ENCODE measurements around the gene GMDS.

GMDS gene

DNA sequence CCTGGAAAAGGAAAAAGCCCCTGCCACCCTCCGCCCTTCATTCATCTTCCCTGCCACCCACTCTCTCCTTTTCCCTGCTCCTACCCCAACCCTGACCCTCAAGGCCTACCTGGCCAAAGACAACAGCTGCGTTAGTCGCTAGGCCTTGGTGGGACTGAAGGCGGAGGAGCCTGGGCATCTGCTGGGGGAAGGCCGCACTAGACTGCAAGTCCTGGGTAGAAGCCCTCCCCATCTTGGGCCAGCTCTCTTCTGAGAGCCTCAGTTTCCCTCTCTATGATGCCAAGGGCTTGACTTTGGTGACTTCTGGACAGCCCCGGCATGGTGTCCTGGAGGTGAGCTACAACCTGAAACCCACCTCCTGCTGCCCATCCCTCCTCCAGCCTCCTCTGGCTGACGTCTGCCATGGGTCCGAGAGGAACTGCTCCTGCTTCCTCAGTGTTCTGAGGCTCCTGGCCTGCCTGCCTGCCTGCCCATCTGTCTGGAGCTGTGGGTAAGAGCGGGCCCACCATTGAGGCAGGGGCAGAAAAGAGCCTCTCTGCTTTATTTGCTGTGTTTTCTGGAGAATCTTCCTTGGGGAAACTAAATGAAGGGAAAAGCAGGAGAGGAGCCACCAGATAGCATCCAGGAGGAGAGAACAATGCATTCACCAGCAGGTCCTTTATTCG is 643.2 kb downstream of the GMDS start:
- H3K4me2 ChIP-seq (ENCODE audit: low read depth, low read length): no peak overlapping the region
- no peak overlapping the region for H3K27ac ChIP-seq (ENCODE audit: low read length)
- H3K36me3 ChIP-seq (replicated peaks; ENCODE audit: insufficient read depth, low read length): no peaks in the 10 kb centered on the region
- DNase-seq: no peak
- no peaks in the 10 kb centered on the region for H3K79me2 ChIP-seq (ENCODE audit: low read length)
- no peaks in the 10 kb centered on the region for H3F3A ChIP-seq (ENCODE audit: insufficient read depth, low read length)
- TF ChIP-seq, protein P1, sequence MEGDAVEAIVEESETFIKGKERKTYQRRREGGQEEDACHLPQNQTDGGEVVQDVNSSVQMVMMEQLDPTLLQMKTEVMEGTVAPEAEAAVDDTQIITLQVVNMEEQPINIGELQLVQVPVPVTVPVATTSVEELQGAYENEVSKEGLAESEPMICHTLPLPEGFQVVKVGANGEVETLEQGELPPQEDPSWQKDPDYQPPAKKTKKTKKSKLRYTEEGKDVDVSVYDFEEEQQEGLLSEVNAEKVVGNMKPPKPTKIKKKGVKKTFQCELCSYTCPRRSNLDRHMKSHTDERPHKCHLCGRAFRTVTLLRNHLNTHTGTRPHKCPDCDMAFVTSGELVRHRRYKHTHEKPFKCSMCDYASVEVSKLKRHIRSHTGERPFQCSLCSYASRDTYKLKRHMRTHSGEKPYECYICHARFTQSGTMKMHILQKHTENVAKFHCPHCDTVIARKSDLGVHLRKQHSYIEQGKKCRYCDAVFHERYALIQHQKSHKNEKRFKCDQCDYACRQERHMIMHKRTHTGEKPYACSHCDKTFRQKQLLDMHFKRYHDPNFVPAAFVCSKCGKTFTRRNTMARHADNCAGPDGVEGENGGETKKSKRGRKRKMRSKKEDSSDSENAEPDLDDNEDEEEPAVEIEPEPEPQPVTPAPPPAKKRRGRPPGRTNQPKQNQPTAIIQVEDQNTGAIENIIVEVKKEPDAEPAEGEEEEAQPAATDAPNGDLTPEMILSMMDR (IDR thresholded peaks at IDR 0.05; ENCODE audit: low read length): no peak
- TF ChIP-seq EZH2phosphoT487 (IDR thresholded peaks at IDR 0.05; ENCODE audit: low read length) (no peak), EZH2 (optimal IDR thresholded peaks at IDR 0.05; ENCODE audit: low read depth, low read length) (no peak)
- H3K9ac ChIP-seq (ENCODE audit: low read length): no peak overlapping the region
- no peaks in the 10 kb centered on the region for H3K9me2 ChIP-seq (replicated peaks; ENCODE audit: insufficient read depth, low read length)
- H4K20me1 ChIP-seq (ENCODE audit: insufficient read depth, low read length): no peaks in the 10 kb centered on the region
- no peak overlapping the region for H3K4me3 ChIP-seq (ENCODE audit: low read length)
- H3K9me3 ChIP-seq (replicated peaks; ENCODE audit: insufficient read depth, low read length): no peaks in the 10 kb centered on the region
- no peak overlapping the region for H2AFZ ChIP-seq (ENCODE audit: low read length)
- H3K4me1 ChIP-seq (ENCODE audit: low read length): no peaks in the 10 kb centered on the region
- H3K27me3 ChIP-seq (replicated peaks; ENCODE audit: insufficient read depth, low read length): peaks cover 54% of the 10 kb centered on the region

DNA sequence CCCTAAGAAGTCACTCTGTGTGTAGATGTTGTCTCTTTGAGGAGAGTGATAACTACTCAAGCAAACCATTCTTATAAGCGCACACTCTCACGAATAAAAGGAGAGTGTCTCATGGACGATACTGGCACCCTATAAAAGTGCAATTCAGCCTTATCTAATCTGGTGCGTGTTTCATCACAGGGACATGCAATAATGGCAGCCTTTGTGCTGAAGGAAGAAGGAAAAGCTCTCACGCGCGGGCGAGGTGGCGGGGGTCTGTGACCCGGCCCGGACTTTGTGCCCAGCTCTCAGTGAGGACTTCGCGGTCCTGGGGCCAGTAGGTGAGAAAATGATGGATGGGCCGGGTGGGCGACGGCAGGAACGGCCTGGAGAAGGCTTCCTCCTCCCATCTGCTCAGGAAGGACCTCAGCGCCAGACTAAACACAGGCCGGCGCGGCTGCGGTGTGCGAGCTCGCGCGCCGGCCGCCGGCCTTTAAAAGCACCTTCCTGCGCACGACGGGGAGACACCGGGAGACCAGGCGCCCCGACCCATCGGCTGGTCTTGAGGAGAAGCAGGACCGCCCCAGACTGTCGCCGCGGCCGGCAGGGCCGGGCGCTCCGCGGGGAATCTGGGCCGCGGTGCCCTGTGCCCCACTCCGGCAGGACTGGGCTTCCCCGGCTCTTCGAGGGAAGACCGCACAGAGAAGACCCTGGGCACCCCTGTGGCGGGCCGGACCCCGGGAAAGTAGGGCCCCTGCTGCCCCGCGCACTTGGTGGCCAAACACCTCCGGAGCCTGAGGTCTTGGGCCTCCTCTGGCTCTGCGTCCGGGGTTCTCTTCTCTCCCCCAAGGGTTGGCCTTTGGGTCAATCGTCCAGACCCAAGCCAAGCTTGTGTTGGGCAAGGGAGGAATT is 644.0 kb downstream of the GMDS start:
- Histone ChIP-seq H3K27ac (ENCODE audit: low read length) (no peak overlapping the region), H3K9ac (ENCODE audit: low read length) (no peak overlapping the region), H3K9me2 (replicated peaks; ENCODE audit: insufficient read depth, low read length) (no peaks in the 10 kb centered on the region), H3K4me3 (ENCODE audit: low read length) (no peak overlapping the region), H3K4me1 (ENCODE audit: low read length) (no peaks in the 10 kb centered on the region), H4K20me1 (ENCODE audit: insufficient read depth, low read length) (no peaks in the 10 kb centered on the region), H3K4me2 (ENCODE audit: low read depth, low read length) (no peak overlapping the region), H3K27me3 (replicated peaks; ENCODE audit: insufficient read depth, low read length) (peaks cover 46% of the 10 kb centered on the region), H3K9me3 (replicated peaks; ENCODE audit: insufficient read depth, low read length) (no peaks in the 10 kb centered on the region), H2AFZ (ENCODE audit: low read length) (no peak overlapping the region), H3K36me3 (replicated peaks; ENCODE audit: insufficient read depth, low read length) (no peaks in the 10 kb centered on the region), H3F3A (ENCODE audit: insufficient read depth, low read length) (no peaks in the 10 kb centered on the region), H3K79me2 (ENCODE audit: low read length) (no peaks in the 10 kb centered on the region)
- no peak for DNase-seq
- TF ChIP-seq EZH2 (optimal IDR thresholded peaks at IDR 0.05; ENCODE audit: low read depth, low read length) (no peak), EZH2phosphoT487 (IDR thresholded peaks at IDR 0.05; ENCODE audit: low read length) (no peak)
- TF ChIP-seq, protein P1 (IDR thresholded peaks at IDR 0.05; ENCODE audit: low read length): no peak

DNA sequence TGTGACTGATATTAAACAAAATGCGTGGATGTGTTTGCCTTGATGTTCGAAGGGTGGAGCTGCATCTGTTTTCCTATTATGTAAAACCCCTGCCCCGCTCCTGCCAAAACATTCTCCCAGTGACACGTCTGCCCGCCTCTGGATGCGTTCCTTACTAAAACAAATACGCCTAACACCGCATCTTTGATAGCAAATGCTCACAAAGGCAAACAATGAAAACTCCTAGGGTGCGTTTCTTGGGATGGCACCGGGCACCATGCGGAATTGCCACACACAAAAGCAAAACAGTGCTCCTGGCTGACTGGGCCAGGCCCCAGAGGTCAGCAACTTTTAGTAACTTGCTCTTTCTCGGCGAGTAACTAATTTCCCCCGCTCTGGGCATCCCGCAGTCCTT is 644.6 kb downstream of the GMDS start:
- no peak for DNase-seq
- no peak overlapping the region for H3K9ac ChIP-seq (ENCODE audit: low read length)
- peaks cover 40% of the 10 kb centered on the region for H3K27me3 ChIP-seq (replicated peaks; ENCODE audit: insufficient read depth, low read length)
- no peak overlapping the region for H2AFZ ChIP-seq (ENCODE audit: low read length)
- no peaks in the 10 kb centered on the region for H3K79me2 ChIP-seq (ENCODE audit: low read length)
- H3K4me2 ChIP-seq (ENCODE audit: low read depth, low read length): no peak overlapping the region
- no peak overlapping the region for H3K27ac ChIP-seq (ENCODE audit: low read length)
- TF ChIP-seq EZH2 (optimal IDR thresholded peaks at IDR 0.05; ENCODE audit: low read depth, low read length) (no peak), EZH2phosphoT487 (IDR thresholded peaks at IDR 0.05; ENCODE audit: low read length) (no peak)
- TF ChIP-seq, protein P1 (IDR thresholded peaks at IDR 0.05; ENCODE audit: low read length): no peak
- no peak overlapping the region for H3K4me3 ChIP-seq (ENCODE audit: low read length)
- H3F3A ChIP-seq (ENCODE audit: insufficient read depth, low read length): no peaks in the 10 kb centered on the region
- H3K36me3 ChIP-seq (replicated peaks; ENCODE audit: insufficient read depth, low read length): no peaks in the 10 kb centered on the region
- no peaks in the 10 kb centered on the region for H3K9me2 ChIP-seq (replicated peaks; ENCODE audit: insufficient read depth, low read length)
- no peaks in the 10 kb centered on the region for H3K4me1 ChIP-seq (ENCODE audit: low read length)
- H3K9me3 ChIP-seq (replicated peaks; ENCODE audit: insufficient read depth, low read length): no peaks in the 10 kb centered on the region
- H4K20me1 ChIP-seq (ENCODE audit: insufficient read depth, low read length): no peaks in the 10 kb centered on the region
